VCaP (cell line): Measurements from ENCODE around the gene CRACDL.

Experiments
- H3K27ac ChIP-seq: fragments of 450-650 bp; 2 replicates; pipeline ENCODE4 v1.5.1; 2017
- CTCF ChIP-seq: fragments of 450-650 bp; conservative IDR thresholded peaks from 2 replicates; pipeline ENCODE4 v1.5.1; 2017; ENCODE audit warnings: mild to moderate bottlenecking, moderate library complexity

The CRACDL gene

GRCh38 chr2:98909317-98910211 lies 26.5 kb downstream of the CRACDL start:
- TF ChIP-seq CTCF = no peak
- H3K27ac ChIP-seq = peak overlapping the region; percentile 92

GRCh38 chr2:98908931-98909316 lies 27.1 kb downstream of the CRACDL start:
- TF ChIP-seq CTCF = no peak
- peak overlapping the region; percentile 92 for H3K27ac ChIP-seq

GRCh38 chr2:98907966-98908905 lies 27.8 kb downstream of the CRACDL start:
- H3K27ac ChIP-seq = peak overlapping the region; percentile 92
- no peak for TF ChIP-seq CTCF

- no peak for TF ChIP-seq CTCF
- H3K27ac ChIP-seq = peak overlapping the region; percentile 92
Observed at GRCh38 chr2:98907385-98907784, 28.6 kb downstream of the CRACDL start.

GRCh38 chr2:98903767-98904485 lies 32.1 kb downstream of the CRACDL start:
- TF ChIP-seq CTCF = no peak
- no peak overlapping the region for H3K27ac ChIP-seq

- TF ChIP-seq CTCF = no peak
- no peak overlapping the region for H3K27ac ChIP-seq
Observed at GRCh38 chr2:98903064-98903355, 33.0 kb downstream of the CRACDL start.
